Suprapubic skin (tissue), 4 donors: ENCODE data around the gene MCF2L. TPM values are rescaled to one million over a fixed set of nuclear protein-coding genes. Genes with fewer than 3 reads are reported as not detected.

ENCODE experiments used
- DNase-seq, 2 donors: peaks; one replicate each; pipeline ENCODE4 v3.0.0-alpha.2; 2019; ENCODE audit warnings: low spot score in 2 of 2
- H3K27ac ChIP-seq: fragments of 200-600 bp; sonication (generic); one replicate; pipeline ENCODE4 v1.5.1; 2019
- H3K27me3 ChIP-seq: fragments of 200-600 bp; sonication (generic); one replicate; pipeline ENCODE4 v1.5.1; 2019
- H3K36me3 ChIP-seq: fragments of 200-600 bp; sonication (generic); one replicate; pipeline ENCODE4 v1.5.1; 2019
- H3K4me1 ChIP-seq: fragments of 200-600 bp; sonication (generic); one replicate; pipeline ENCODE4 v1.5.1; 2019
- H3K4me3 ChIP-seq: fragments of 200-600 bp; sonication (generic); one replicate; pipeline ENCODE4 v1.5.1; 2019; ENCODE audit warnings: mild to moderate bottlenecking
- H3K9me3 ChIP-seq: fragments of 200-600 bp; sonication (generic); one replicate; pipeline ENCODE4 v1.5.1; 2019
- CTCF ChIP-seq, 2 donors: fragments of 200-600 bp in 1 of 2; fragments of 450-650 bp in 1 of 2; sonication (generic) in 1 of 2; IDR thresholded peaks; one replicate each; pipeline ENCODE4 v1.5.1; 2016 to 2019; ENCODE audit warnings: antibody characterized with exemption in 2 of 2, mild to moderate bottlenecking in 1 of 2, moderate library complexity in 1 of 2
- EP300 ChIP-seq: sonication (generic); formaldehyde crosslinking; IDR thresholded peaks from one replicate; pipeline ENCODE4 v1.6.1; 2017; ENCODE audit warnings: antibody characterized with exemption
- POLR2A ChIP-seq, 2 donors: fragments of 450-650 bp; IDR thresholded peaks; one replicate each; pipeline ENCODE4 v1.6.1; 2017; ENCODE audit warnings: antibody characterized with exemption in 2 of 2, mild to moderate bottlenecking in 2 of 2, moderate library complexity in 2 of 2
- POLR2AphosphoS5 ChIP-seq, 3 donors: sonication (generic); formaldehyde crosslinking; IDR thresholded peaks; one replicate each; pipeline ENCODE4 v1.6.1; 2017; ENCODE audit warnings: antibody characterized with exemption in 3 of 3
- WGBS: methylation state at CpG from one replicate; pipeline ENCODE4 v1.1.5; 2018; 5-methylcytosine and 5-hydroxymethylcytosine counted together
- total RNA-seq, 4 donors: library from RNA; depleted of rRNA; stranded (reverse); fragments of >200 nt; gene quantifications; one replicate each; pipeline ENCODE4 v1.1.0, GENCODE V29; 2016

Gene MCF2L
- total RNA-seq, 4 donors from 2014 or later: 25.4 to 144 (median 50.0) TPM

GRCh38 chr13:113113846-113114271 lies 144.8 kb downstream of the MCF2L start:
- Histone ChIP-seq H3K27ac (no peak overlapping the region), H3K9me3 (no peaks in the 10 kb centered on the region), H3K27me3 (peaks cover 25% of the 10 kb centered on the region), H3K36me3 (no peaks in the 10 kb centered on the region), H3K4me3 (no peak overlapping the region), H3K4me1 (peaks cover 15% of the 10 kb centered on the region)
- peak in 1 of 2 donors; percentile 79 for DNase-seq
- TF ChIP-seq POLR2AphosphoS5 (IDR thresholded peaks at IDR 0.05) (no peak), EP300 (no peak), POLR2A (IDR thresholded peaks at IDR 0.05) (no peak), CTCF (IDR thresholded peaks at IDR 0.05) (no peak)
- WGBS: 95% methylated on average over 6 of the region's 8 CpGs

- peak; percentile 29 to 64 for DNase-seq
- 94% methylated on average over 15 of the region's 17 CpGs for WGBS
- H3K4me3 ChIP-seq: no peak overlapping the region
Observed at GRCh38 chr13:113114511-113115362, 145.7 kb downstream of the MCF2L start.

GRCh38 chr13:113115363-113116205 lies 146.6 kb downstream of the MCF2L start:
- DNase-seq: peak; percentile 52 to 59
- no peaks in the 10 kb centered on the region for H3K36me3 ChIP-seq
- 76% methylated on average over 9 of the region's 21 CpGs for WGBS

More at GRCh38 chr13:113114511-113115362, 145.7 kb downstream of the MCF2L start:
- no peak for TF ChIP-seq POLR2A (IDR thresholded peaks at IDR 0.05)
- no peak for TF ChIP-seq EP300
- no peak for TF ChIP-seq POLR2AphosphoS5 (IDR thresholded peaks at IDR 0.05)
- no peak for TF ChIP-seq CTCF (IDR thresholded peaks at IDR 0.05)
- Histone ChIP-seq H3K9me3 (no peaks in the 10 kb centered on the region), H3K27ac (no peak overlapping the region), H3K4me1 (peaks cover 13% of the 10 kb centered on the region), H3K27me3 (peaks cover 18% of the 10 kb centered on the region), H3K36me3 (no peaks in the 10 kb centered on the region)

GRCh38 chr13:113116206-113116800 lies 147.3 kb downstream of the MCF2L start:
- no peaks in the 10 kb centered on the region for H3K9me3 ChIP-seq
- TF ChIP-seq CTCF (IDR thresholded peaks at IDR 0.05) (no peak), POLR2AphosphoS5 (IDR thresholded peaks at IDR 0.05) (no peak), POLR2A (IDR thresholded peaks at IDR 0.05) (no peak), EP300 (no peak)
- no peaks in the 10 kb centered on the region for H3K36me3 ChIP-seq
- H3K4me1 ChIP-seq: no peaks in the 10 kb centered on the region
- H3K4me3 ChIP-seq: no peak overlapping the region
- no peak overlapping the region for H3K27ac ChIP-seq
- DNase-seq: peak in 1 of 2 donors; percentile 22
- peaks cover 4% of the 10 kb centered on the region for H3K27me3 ChIP-seq
- 91% methylated on average over 10 of the region's 10 CpGs for WGBS

More at GRCh38 chr13:113115363-113116205, 146.6 kb downstream of the MCF2L start:
- Histone ChIP-seq H3K27me3 (peaks cover 10% of the 10 kb centered on the region), H3K9me3 (no peaks in the 10 kb centered on the region), H3K4me3 (no peak overlapping the region), H3K4me1 (peaks cover 4% of the 10 kb centered on the region), H3K27ac (no peak overlapping the region)
- TF ChIP-seq POLR2AphosphoS5 (IDR thresholded peaks at IDR 0.05) (no peak), POLR2A (IDR thresholded peaks at IDR 0.05) (no peak), CTCF (IDR thresholded peaks at IDR 0.05) (no peak), EP300 (no peak)
